ENCODE results near the gene LENG1.

GRCh38 chr19:54186351-54186750, 26.8 kb upstream of the LENG1 start:
- TF ChIP-seq CTCF (IDR thresholded peaks at IDR 0.05), result no peak
- no peak for TF ChIP-seq EP300 (IDR thresholded peaks at IDR 0.05)
